ENCODE measurements around the gene LOXHD1.

- no peak for TF ChIP-seq CTCF (IDR thresholded peaks at IDR 0.05; ENCODE audit: borderline replicate concordance, extremely low read depth, low read length, poor library complexity, severe bottlenecking)
- no peak for TF ChIP-seq EZH2 (IDR thresholded peaks at IDR 0.05; ENCODE audit: borderline replicate concordance, low read depth, low read length, severe bottlenecking)
Measured at GRCh38 chr18:46449033-46449432, 208.0 kb downstream of the LOXHD1 start.
